ENCODE measurements around the gene MBNL1.
A peak's percentile ranks its signal among the peaks of the same experiment; 100 is the strongest.

Gene MBNL1

GRCh38 chr3:152298393-152299248, 29.9 kb downstream of the MBNL1 start:
- DNase-seq (ENCODE audit: low spot score) = peak; percentile 82

- peak; percentile 68 for DNase-seq (ENCODE audit: low spot score)
These were observed 30.7 kb downstream of the MBNL1 start for GRCh38 chr3:152299249-152299976.

- DNase-seq (ENCODE audit: low spot score) = no peak
These were observed 31.5 kb downstream of the MBNL1 start for GRCh38 chr3:152300029-152300731.

GRCh38 chr3:152301745-152302181, 33.0 kb downstream of the MBNL1 start:
- DNase-seq (ENCODE audit: low spot score) = no peak

- DNase-seq (ENCODE audit: low spot score) = no peak
These were observed 33.8 kb downstream of the MBNL1 start for GRCh38 chr3:152302521-152303021.

- DNase-seq (ENCODE audit: low spot score) = no peak
These were observed 35.4 kb downstream of the MBNL1 start for GRCh38 chr3:152304160-152304559.

- no peak for DNase-seq (ENCODE audit: low spot score)
These were observed 36.3 kb downstream of the MBNL1 start for GRCh38 chr3:152305075-152305474.

GRCh38 chr3:152307829-152308474, 39.2 kb downstream of the MBNL1 start:
- no peak for DNase-seq (ENCODE audit: low spot score)

- DNase-seq (ENCODE audit: low spot score) = no peak
These were observed 39.7 kb downstream of the MBNL1 start for GRCh38 chr3:152308475-152308844.

GRCh38 chr3:152309031-152309430, 40.3 kb downstream of the MBNL1 start:
- DNase-seq (ENCODE audit: low spot score) = no peak

DNA sequence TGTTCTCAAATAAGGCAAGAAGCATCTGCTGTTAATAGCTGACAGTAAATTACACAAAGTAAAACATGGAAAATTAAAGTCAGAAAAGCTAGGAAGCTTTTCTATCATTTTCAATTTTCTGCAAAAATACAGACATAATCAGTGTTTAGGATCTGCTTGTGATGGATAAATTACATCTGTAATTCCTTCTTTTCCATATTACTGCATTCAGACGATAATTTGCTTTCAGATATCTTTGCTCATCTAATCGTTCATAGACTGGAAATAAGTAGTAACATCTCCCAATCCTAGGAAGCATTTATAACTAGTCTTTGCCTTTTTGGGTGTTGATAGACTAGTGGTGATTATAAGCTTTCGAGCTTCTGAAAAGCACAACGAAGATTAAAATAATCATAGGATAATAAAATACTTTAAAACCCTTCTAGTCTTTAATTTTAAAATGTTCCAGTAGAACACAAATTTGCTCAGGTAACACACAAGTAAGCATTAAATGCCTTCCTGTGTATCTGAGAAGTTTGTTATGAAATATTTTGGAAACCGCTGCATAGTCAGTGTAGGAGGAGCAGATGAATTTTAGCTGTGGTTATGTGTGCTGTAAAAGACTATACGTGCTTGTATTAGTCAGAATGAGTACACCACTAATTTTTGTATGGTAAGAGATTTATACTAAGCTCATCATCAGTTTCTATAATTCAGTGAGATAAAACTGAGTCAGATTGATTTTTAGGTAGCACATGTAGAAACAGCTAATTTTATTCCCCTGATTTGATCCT, 41.0 kb downstream of the MBNL1 start:
- DNase-seq (ENCODE audit: low spot score) = no peak

- no peak for DNase-seq (ENCODE audit: low spot score)
These were observed 44.7 kb downstream of the MBNL1 start for GRCh38 chr3:152313430-152313829.

DNA sequence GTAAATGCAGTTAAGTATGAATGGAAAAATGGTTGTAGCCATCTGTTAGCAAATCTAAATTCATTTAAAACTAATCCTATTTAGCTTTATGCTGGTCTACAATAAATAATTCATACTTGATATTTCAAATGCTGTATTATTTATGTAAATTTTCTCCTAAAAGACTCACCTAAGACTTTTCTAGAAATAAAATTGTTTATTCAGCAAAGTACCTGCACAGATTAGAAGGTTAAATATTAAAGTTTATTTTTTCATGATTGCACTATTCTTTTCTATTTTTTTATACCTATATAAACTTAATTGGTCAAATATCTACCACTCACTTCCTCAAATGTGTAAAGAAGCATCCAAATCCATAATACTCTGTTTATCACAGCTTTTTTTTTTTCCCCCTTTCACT, 45.2 kb downstream of the MBNL1 start:
- no peak for DNase-seq (ENCODE audit: low spot score)

- no peak for DNase-seq (ENCODE audit: low spot score)
These were observed 46.1 kb downstream of the MBNL1 start for GRCh38 chr3:152314677-152315353.

DNA sequence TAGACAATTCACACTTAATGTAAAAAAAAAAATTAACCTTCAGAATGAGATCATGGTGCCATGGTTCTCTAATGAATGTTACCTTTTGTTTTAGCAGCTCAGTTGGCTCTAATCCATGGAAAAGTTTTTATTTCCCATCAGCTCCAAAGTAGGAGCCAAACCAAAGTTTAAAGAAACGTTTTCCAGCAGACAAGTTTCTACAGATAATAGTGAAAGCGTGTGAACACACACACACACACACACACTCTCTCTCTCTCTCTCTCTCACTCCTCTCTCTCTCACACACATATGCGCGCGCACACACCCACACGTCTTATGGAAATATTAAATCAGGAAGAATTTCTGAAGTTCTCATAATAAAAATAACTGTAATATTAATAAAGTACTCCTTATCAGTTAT, 46.9 kb downstream of the MBNL1 start:
- DNase-seq (ENCODE audit: low spot score) = no peak

- no peak for DNase-seq (ENCODE audit: low spot score)
These were observed 47.6 kb downstream of the MBNL1 start for GRCh38 chr3:152316318-152316717.

DNA sequence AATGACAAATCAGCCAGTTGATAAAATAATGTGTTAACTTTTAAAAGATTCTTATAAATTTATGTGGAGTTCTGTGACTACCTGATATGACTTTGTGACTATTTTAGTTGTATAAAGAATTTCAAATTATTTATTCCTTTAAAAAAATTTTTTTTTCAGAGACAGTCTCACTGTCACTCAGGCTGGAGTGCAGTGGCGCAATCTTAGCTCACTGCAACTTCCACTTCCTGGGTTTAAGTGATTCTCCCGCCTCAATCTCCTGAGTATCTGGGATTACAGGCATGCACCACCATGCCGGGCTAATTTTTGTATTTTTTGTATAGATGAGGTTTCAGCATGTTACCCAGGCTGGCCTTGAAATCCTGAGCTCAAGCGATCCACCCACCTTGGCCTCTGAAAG, 48.5 kb downstream of the MBNL1 start:
- no peak for DNase-seq (ENCODE audit: low spot score)

GRCh38 chr3:152317956-152318355, 49.2 kb downstream of the MBNL1 start:
- no peak for DNase-seq (ENCODE audit: low spot score)

GRCh38 chr3:152318512-152318911, 49.8 kb downstream of the MBNL1 start:
- DNase-seq (ENCODE audit: low spot score) = no peak

DNA sequence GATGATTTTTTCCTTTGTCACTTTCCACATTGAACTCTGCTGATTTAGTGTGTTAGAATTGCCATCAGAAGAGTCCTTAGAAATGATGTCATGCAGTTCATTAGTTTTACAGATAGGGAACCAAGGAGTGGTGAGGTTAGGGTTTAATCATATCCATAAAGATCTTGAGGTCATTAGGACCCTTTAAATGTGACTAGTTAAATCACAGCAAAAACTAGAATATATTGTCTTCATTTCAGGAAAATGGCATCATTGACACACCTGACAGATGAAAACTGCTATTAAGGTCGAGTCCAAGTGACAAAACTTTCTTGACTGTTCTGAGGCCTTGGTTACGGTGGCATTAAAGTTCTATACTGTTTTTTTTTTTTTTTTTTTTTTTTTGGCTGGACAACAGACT, 50.5 kb downstream of the MBNL1 start:
- no peak for DNase-seq (ENCODE audit: low spot score)

Measured in putamen (tissue), 1 donor.